ENCODE measurements around the gene PRAMEF5. TPM values are rescaled to one million over a fixed set of nuclear protein-coding genes. Genes with fewer than 3 reads are reported as not detected.
A peak's percentile ranks its signal among the peaks of the same experiment; 100 is the strongest.
"Not testable (repeated sequence)": the region's sequence is repeated elsewhere in the genome, so short reads cannot be mapped to it uniquely, and the experiment has no call there.

Gene PRAMEF5
- not detected for total RNA-seq
- polyA plus RNA-seq: not detected
- long read RNA-seq, donor 1: 0 reads
- long read RNA-seq, donor 2: 0 reads
- long read RNA-seq, donor 3: 0 reads

- H3K4me3 ChIP-seq; H3K27me3 ChIP-seq; H3K36me3 ChIP-seq; DNase-seq; ATAC-seq; intact Hi-C loops (cut with DNase I); H3K27ac ChIP-seq; H3K9me3 ChIP-seq; H3K4me1 ChIP-seq: not testable (repeated sequence)
- 89 to 96% (median 90%) methylated on average over 1 to 2 of the region's 5 CpGs; no CpG with 5 or more reads in 1 of the 4 donors for WGBS, 4 donors
Observed at GRCh38 chr1:13253898-13254297, at the start of gene PRAMEF5. Gene PRAMEF5, plus strand, starts transcription at chr1:13254198. Its CDS starts 5,071 bp downstream, at chr1:13259269.

- intact Hi-C loops (cut with DNase I); H3K4me1 ChIP-seq; H3K9me3 ChIP-seq; H3K27me3 ChIP-seq; DNase-seq; H3K4me3 ChIP-seq; H3K27ac ChIP-seq; ATAC-seq; H3K36me3 ChIP-seq: not testable (repeated sequence)
- WGBS, 4 donors: no CpG with 5 or more reads among the region's 9 CpGs
Observed at GRCh38 chr1:13208712-13209111, 45.3 kb upstream of the PRAMEF5 start.

- H3K27ac ChIP-seq; DNase-seq; intact Hi-C loops (cut with DNase I); H3K4me3 ChIP-seq; H3K4me1 ChIP-seq; H3K27me3 ChIP-seq; H3K36me3 ChIP-seq; H3K9me3 ChIP-seq; ATAC-seq: not testable (repeated sequence)
- WGBS, 4 donors: no CpG with 5 or more reads among the region's 7 CpGs
Observed at GRCh38 chr1:13216619-13217018, 37.4 kb upstream of the PRAMEF5 start.

DNA sequence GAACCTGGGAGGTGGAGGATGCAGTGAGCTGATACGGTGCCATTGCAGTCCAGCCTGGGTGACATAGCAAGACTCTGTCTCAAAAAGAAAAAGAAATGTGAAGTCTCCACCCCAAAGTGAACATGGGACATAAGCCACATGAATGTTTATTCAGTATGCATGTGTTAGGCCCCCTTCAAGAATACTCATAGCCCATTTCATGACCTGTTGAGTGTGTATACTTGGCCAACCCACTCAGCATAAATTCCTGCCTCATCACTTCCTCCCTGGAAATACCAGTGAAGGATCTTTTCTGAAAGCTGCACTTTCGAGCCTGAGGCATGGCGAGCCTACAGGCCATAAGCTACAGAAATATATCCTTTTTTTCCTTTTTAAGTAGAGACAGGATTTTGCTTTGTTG, 34.8 kb upstream of the PRAMEF5 start:
- H3K27me3 ChIP-seq; H3K9me3 ChIP-seq; H3K36me3 ChIP-seq; H3K4me3 ChIP-seq; H3K4me1 ChIP-seq; DNase-seq; intact Hi-C loops (cut with DNase I); H3K27ac ChIP-seq; ATAC-seq: not testable (repeated sequence)
- no CpG with 5 or more reads among the region's 3 CpGs for WGBS, 4 donors

DNA sequence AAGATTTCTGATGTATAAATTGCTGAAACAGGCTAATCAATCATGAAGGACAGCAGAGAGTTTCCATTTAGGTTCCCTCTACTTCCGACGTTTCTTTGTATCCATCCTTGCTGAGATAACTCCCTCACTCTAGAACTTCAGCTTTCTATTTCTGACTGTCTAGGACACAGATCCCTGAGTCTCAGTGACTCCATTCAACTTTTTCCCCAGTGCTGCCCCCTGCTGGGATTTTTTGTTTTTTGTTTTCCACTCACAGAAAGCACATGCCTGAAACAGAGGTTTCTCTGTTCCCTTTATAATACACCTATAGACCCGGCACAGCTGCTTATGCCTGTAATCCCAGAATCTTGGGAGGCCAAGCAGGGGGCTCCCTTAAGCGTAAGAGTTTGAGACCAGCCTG, 31.2 kb upstream of the PRAMEF5 start:
- WGBS, 4 donors: no CpG with 5 or more reads among the region's 4 CpGs
- H3K27ac ChIP-seq; H3K27me3 ChIP-seq; ATAC-seq; intact Hi-C loops (cut with DNase I); H3K36me3 ChIP-seq; H3K9me3 ChIP-seq; H3K4me3 ChIP-seq; DNase-seq; H3K4me1 ChIP-seq: not testable (repeated sequence)

GRCh38 chr1:13224480-13225060, 29.4 kb upstream of the PRAMEF5 start:
- H3K36me3 ChIP-seq: no peaks in the 10 kb centered on the region
- ATAC-seq (peak in 1 of 4 donors; percentile 54), DNase-seq (peak in 1 of 5 donors; percentile 10)
- peaks cover 0 to 7% (median 3%) of the 10 kb centered on the region in 9 donors for H3K27me3 ChIP-seq
- TF ChIP-seq CTCF (IDR thresholded peaks at IDR 0.05) (no peak), POLR2A (IDR thresholded peaks at IDR 0.05) (no peak)
- H3K9me3 ChIP-seq: no peaks in the 10 kb centered on the region
- H3K27ac ChIP-seq: no peak overlapping the region
- WGBS, 4 donors: 74 to 83% (median 77%) methylated on average over 5 of the region's 5 CpGs
- H3K4me1 ChIP-seq: no peaks in the 10 kb centered on the region
- H3K4me3 ChIP-seq: no peak overlapping the region
- intact Hi-C loops (cut with DNase I): no loop called here

GRCh38 chr1:13225675-13226204, 28.3 kb upstream of the PRAMEF5 start, which contains the start of gene PRAMEF18:
Gene PRAMEF18, minus strand, starts transcription at chr1:13226154. Its CDS starts 48 bp downstream, at chr1:13226106.
- H3K4me1 ChIP-seq; H3K27ac ChIP-seq; H3K36me3 ChIP-seq; H3K9me3 ChIP-seq; H3K4me3 ChIP-seq; intact Hi-C loops (cut with DNase I): not testable (repeated sequence)
- ATAC-seq (peak in 1 of 4 donors; percentile 35), DNase-seq (peak in 1 of 5 donors; percentile 47)
- peaks cover 0 to 11% (median 4%) of the 10 kb centered on the region in 9 donors for H3K27me3 ChIP-seq
- WGBS, 4 donors: 64 to 74% (median 65%) methylated on average over 6 to 9 of the region's 9 CpGs

DNA sequence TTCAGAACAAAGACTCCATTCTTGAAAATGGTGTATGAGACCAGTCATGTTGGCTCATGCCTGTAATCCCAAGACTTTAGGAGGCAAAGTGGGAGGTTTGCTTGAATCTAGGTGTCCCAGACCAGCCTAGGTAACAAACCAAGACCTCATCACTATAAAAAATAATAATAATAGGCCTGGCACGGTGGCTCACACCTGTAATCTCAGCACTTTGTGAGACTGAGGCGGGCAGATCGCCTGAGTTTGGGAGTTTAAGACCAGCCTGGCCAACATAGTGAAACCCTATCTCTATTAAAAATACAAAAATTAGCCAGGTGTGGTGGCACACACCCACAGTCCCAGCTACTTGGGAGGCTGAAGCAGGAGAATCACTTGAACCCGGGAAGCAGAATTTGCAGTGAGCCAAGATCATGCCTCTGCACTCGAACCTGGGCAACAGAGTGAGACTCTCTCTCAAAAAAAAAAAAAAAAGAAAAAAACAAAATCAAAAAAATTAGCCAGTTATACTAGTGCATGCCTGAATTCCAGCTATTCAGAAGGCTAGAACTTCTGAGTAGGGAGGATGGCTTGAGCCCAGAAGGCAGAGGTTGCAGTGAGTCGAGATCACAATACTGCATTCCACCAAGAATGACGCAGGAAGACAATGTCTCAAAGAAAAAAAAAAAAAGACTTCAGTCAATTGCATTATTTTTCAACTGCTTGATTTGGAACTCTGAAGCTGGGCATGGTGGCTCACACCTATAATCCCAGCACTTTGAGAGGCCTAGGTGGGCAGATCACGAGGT, 26.5 kb upstream of the PRAMEF5 start:
- peak in 1 of 5 donors; percentile 3 for DNase-seq
- H3K4me1 ChIP-seq; H3K27ac ChIP-seq; H3K36me3 ChIP-seq; H3K9me3 ChIP-seq; ATAC-seq; intact Hi-C loops (cut with DNase I); H3K4me3 ChIP-seq: not testable (repeated sequence)
- 78 to 81% (median 79%) methylated on average over 8 of the region's 8 CpGs for WGBS, 4 donors
- peaks cover 0 to 12% (median 4%) of the 10 kb centered on the region in 9 donors for H3K27me3 ChIP-seq
